DND-41 (cell line): ENCODE measurements around the gene CCT7.

Source experiments
- ATAC-seq: fragments of 200-7000 bp; cut with Tn5 transposase; 3 replicates; pipeline ENCODE4 v1.9.1; 2021; ENCODE audit warnings: low read depth; ENCODE audit not compliant: insufficient read depth
- DNase-seq: peaks from one replicate; pipeline ENCODE4 v3.0.0-alpha.2; 2020
- H2AFZ ChIP-seq: 2 replicates; pipeline ENCODE4 v1.6.0; 2012; ENCODE audit warnings: low read depth, low read length
- H3K27ac ChIP-seq: 2 replicates; pipeline ENCODE4 v1.5.1; 2012; ENCODE audit warnings: low read length, inconsistent platforms
- H3K27me3 ChIP-seq: fragments of 200-600 bp; sonication (generic); 2 replicates; pipeline ENCODE4 v1.6.0; 2012; ENCODE audit warnings: low read length, mild to moderate bottlenecking, inconsistent platforms; ENCODE audit not compliant: insufficient read depth, poor library complexity
- H3K36me3 ChIP-seq: 2 replicates; pipeline ENCODE4 v1.5.1; 2012; ENCODE audit warnings: low read length, inconsistent platforms; ENCODE audit not compliant: insufficient read depth
- H3K4me1 ChIP-seq: 2 replicates; pipeline ENCODE4 v1.5.1; 2012; ENCODE audit warnings: mild to moderate bottlenecking, low read length; ENCODE audit not compliant: insufficient read depth
- H3K4me2 ChIP-seq: 2 replicates; pipeline ENCODE4 v1.6.0; 2012; ENCODE audit warnings: mild to moderate bottlenecking, moderate library complexity, low read length, inconsistent platforms; ENCODE audit not compliant: insufficient read depth
- H3K4me3 ChIP-seq, 2 experiments: fragments of 200-600 bp in 1 of 2; shearing (Covaris generic) in 1 of 2; 2 replicates each; pipeline ENCODE4 v1.5.1; 2012 to 2016; ENCODE audit warnings: inconsistent platforms in 2 of 2, low read length in 2 of 2, mild to moderate bottlenecking in 2 of 2, low read depth in 1 of 2, moderate library complexity in 1 of 2
- H3K79me2 ChIP-seq: 2 replicates; pipeline ENCODE4 v1.6.0; 2012; ENCODE audit warnings: low read length, inconsistent platforms; ENCODE audit not compliant: insufficient read depth
- H3K9ac ChIP-seq: 2 replicates; pipeline ENCODE4 v1.6.0; 2012; ENCODE audit warnings: low read depth, mild to moderate bottlenecking, inconsistent platforms, low read length, moderate library complexity
- H3K9me3 ChIP-seq: 2 replicates; pipeline ENCODE4 v1.5.1; 2012; ENCODE audit warnings: low read length, moderate library complexity, mild to moderate bottlenecking, inconsistent platforms; ENCODE audit not compliant: insufficient read depth, severe bottlenecking
- H4K20me1 ChIP-seq: 2 replicates; pipeline ENCODE4 v1.6.0; 2012; ENCODE audit warnings: low read length; ENCODE audit not compliant: insufficient read depth
- EZH2 ChIP-seq: IDR thresholded peaks from 3 replicates; pipeline ENCODE4 v1.6.1; 2012; ENCODE audit warnings: borderline replicate concordance, low read depth, mild to moderate bottlenecking, moderate library complexity, low read length, inconsistent platforms; ENCODE audit not compliant: severe bottlenecking
- TF ChIP-seq, protein P1 (sequence below): IDR thresholded peaks from 2 replicates; pipeline ENCODE4 v1.5.1; 2012; ENCODE audit warnings: borderline replicate concordance, low read length, moderate library complexity, mild to moderate bottlenecking; ENCODE audit not compliant: poor library complexity, severe bottlenecking; ENCODE audit errors: extremely low read depth

Gene CCT7

DNA sequence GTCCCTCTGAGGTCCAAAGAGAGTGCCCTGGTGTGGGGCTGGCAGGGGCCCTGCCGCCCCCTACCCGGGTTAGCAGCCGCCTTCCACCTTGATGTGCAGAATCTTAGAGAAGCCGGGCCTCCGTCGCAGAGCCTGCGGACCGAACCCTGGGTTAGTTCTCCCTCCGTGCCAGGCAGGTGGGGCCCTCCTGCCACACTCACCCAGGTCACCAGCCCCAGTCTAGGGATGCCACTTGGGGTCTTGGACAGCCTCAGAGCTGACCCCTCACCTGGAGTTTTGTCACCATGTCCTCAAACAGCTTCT, 24.8 kb downstream of the CCT7 start:
- Histone ChIP-seq H3K9ac (no peak overlapping the region), H2AFZ (no peak overlapping the region), H3K27ac (no peak overlapping the region), H3K27me3 (no peaks in the 10 kb centered on the region), H3K4me1 (no peaks in the 10 kb centered on the region), H3K79me2 (no peaks in the 10 kb centered on the region), H3K4me3 (no peak overlapping the region), H4K20me1 (peaks cover 24% of the 10 kb centered on the region; the same call in 1 of the 2 replicates), H3K4me2 (no peak overlapping the region), H3K9me3 (no peaks in the 10 kb centered on the region), H3K36me3 (peaks cover 77% of the 10 kb centered on the region)
- ATAC-seq = no peak
- DNase-seq = no peak
- no peak for TF ChIP-seq EZH2
- TF ChIP-seq, protein P1, sequence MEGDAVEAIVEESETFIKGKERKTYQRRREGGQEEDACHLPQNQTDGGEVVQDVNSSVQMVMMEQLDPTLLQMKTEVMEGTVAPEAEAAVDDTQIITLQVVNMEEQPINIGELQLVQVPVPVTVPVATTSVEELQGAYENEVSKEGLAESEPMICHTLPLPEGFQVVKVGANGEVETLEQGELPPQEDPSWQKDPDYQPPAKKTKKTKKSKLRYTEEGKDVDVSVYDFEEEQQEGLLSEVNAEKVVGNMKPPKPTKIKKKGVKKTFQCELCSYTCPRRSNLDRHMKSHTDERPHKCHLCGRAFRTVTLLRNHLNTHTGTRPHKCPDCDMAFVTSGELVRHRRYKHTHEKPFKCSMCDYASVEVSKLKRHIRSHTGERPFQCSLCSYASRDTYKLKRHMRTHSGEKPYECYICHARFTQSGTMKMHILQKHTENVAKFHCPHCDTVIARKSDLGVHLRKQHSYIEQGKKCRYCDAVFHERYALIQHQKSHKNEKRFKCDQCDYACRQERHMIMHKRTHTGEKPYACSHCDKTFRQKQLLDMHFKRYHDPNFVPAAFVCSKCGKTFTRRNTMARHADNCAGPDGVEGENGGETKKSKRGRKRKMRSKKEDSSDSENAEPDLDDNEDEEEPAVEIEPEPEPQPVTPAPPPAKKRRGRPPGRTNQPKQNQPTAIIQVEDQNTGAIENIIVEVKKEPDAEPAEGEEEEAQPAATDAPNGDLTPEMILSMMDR = no peak

DNA sequence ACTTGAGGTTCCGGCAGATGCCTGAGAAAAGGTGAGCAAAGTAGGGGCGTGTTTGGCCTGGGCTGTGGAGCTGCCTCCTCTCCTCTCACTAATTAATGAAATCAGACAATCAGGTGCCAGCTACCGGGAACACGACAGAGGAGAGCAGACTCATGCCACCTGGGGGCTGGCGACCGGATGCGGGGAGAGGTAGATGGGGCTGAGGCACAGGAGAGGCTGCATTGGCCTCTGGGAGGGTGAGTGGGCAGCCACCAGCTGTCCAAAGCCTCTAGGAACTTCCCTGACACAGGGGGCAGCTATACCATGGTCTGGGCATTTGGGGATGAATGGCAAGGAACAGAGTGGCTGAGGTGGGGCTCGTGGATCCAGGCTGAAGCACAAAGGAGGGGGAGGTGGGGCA, 25.2 kb downstream of the CCT7 start:
- no peaks in the 10 kb centered on the region for H3K4me1 ChIP-seq
- no peak overlapping the region for H3K27ac ChIP-seq
- no peak overlapping the region for H3K4me2 ChIP-seq
- no peak for ATAC-seq
- H4K20me1 ChIP-seq = peaks cover 26% of the 10 kb centered on the region; the same call in 1 of the 2 replicates
- peaks cover 77% of the 10 kb centered on the region for H3K36me3 ChIP-seq
- no peaks in the 10 kb centered on the region for H3K9me3 ChIP-seq
- no peak overlapping the region for H3K4me3 ChIP-seq
- no peaks in the 10 kb centered on the region for H3K27me3 ChIP-seq
- H2AFZ ChIP-seq = no peak overlapping the region
- no peaks in the 10 kb centered on the region for H3K79me2 ChIP-seq
- no peak overlapping the region for H3K9ac ChIP-seq
- DNase-seq = no peak
- TF ChIP-seq, protein P1 = no peak
- no peak for TF ChIP-seq EZH2

DNA sequence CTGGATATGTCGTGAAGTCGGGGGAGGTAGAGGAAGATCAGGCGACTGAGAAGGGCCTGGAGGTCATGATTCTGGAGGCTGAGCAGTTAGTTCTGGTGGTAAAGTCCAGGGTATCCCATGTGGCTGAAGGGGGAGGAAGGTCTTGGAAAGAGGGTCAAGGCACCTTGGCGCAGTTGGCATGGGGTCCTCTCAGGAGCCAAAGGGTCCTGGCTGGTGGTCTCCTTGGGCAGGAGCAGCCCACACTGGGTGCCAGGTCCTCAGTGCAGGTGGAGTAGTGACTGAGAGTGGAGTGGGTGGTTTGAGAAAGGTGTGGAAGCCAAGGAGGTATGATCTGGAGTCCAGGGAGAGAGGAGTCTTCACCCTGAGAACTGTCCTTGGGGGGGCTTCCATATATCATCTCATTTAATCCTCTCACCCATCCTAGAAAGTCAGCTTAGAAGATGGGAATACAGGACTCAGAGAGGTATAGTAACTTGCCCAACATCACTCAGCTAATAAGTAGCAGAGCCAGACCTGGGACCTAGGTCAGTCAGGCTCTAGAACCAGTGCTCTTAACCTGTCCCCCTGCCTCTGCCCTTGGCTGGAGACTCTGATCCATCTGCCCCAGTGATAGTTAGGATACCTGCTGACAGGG, 25.7 kb downstream of the CCT7 start:
- no peak overlapping the region for H3K4me3 ChIP-seq
- H3K9me3 ChIP-seq = no peaks in the 10 kb centered on the region
- H3K27ac ChIP-seq = no peak overlapping the region
- no peaks in the 10 kb centered on the region for H3K4me1 ChIP-seq
- H4K20me1 ChIP-seq = peaks cover 26% of the 10 kb centered on the region; the same call in 1 of the 2 replicates
- no peak for ATAC-seq
- H3K4me2 ChIP-seq = no peak overlapping the region
- H3K79me2 ChIP-seq = no peaks in the 10 kb centered on the region
- peaks cover 77% of the 10 kb centered on the region for H3K36me3 ChIP-seq
- no peak overlapping the region for H3K9ac ChIP-seq
- no peak for TF ChIP-seq EZH2
- TF ChIP-seq, protein P1 = no peak
- H2AFZ ChIP-seq = no peak overlapping the region
- no peak for DNase-seq
- H3K27me3 ChIP-seq = no peaks in the 10 kb centered on the region
